H1 (cell line): ENCODE measurements around the gene ASF1B. TPM values are rescaled to one million over a fixed set of nuclear protein-coding genes. Genes with fewer than 3 reads are reported as not detected.

Source experiments
- JUND ChIP-seq: IDR thresholded peaks from 2 replicates; pipeline ENCODE4 v1.6.1; 2011; ENCODE audit warnings: mild to moderate bottlenecking, improper control_type of control experiment, low read length
- KDM4A ChIP-seq: IDR thresholded peaks from one replicate; pipeline ENCODE4 v1.7.1; 2012; ENCODE audit warnings: low read depth, mild to moderate bottlenecking, moderate library complexity, low read length, inconsistent platforms; ENCODE audit not compliant: severe bottlenecking
- SP1 ChIP-seq: IDR thresholded peaks from 2 replicates; pipeline ENCODE4 v1.6.1; 2011; ENCODE audit warnings: low read depth, low read length
- TAF7 ChIP-seq: optimal IDR thresholded peaks from 2 replicates; pipeline ENCODE3; 2011; ENCODE audit warnings: low read depth, mild to moderate bottlenecking, inconsistent platforms, low read length, moderate library complexity, borderline replicate concordance
- TBP ChIP-seq: IDR thresholded peaks from 2 replicates; pipeline ENCODE4 v1.6.1; 2011; ENCODE audit warnings: low read depth, low read length, improper control_type of control experiment
- polyA plus RNA-seq, 7 experiments: library from polyadenylated mRNA; depleted of rRNA in 3 of 7; stranded (reverse) in 5 of 7; unstranded in 2 of 7; fragments of >200 nt in 5 of 7; fragments of 200-250 nt in 2 of 7; gene quantifications; 1 replicate in 5 of 7; 2 replicates in 1 of 7; 4 replicates in 1 of 7; pipeline versions ENCODE4 v1.2.1 to v1.2.3, GENCODE V29; 2011 to 2013; ENCODE audit warnings: missing spikeins in 2 of 7, mixed read lengths in 2 of 7
- total RNA-seq: library from RNA; stranded (reverse); fragmentation: NEBNext Ultra II Directional; extraction: Animal tissue kit (Norgen Biotek cat#: 25700); gene quantifications from 2 replicates; pipeline ENCODE4 v1.2.1, GENCODE V29; 2021
- TF ChIP-seq, protein P1 (sequence below): fragments of 300-600 bp; sonication (generic); IDR thresholded peaks from 2 replicates; pipeline ENCODE4 v1.7.1; 2012; ENCODE audit warnings: low read length, moderate library complexity, mild to moderate bottlenecking, inconsistent platforms; ENCODE audit not compliant: insufficient replicate concordance

The ASF1B gene
- total and polyA plus RNA-seq, 2 of the 8 experiments (the other 6 are each of a cell fraction or from before 2014, with no cell fraction given): 32.6 to 59.2 TPM

DNA sequence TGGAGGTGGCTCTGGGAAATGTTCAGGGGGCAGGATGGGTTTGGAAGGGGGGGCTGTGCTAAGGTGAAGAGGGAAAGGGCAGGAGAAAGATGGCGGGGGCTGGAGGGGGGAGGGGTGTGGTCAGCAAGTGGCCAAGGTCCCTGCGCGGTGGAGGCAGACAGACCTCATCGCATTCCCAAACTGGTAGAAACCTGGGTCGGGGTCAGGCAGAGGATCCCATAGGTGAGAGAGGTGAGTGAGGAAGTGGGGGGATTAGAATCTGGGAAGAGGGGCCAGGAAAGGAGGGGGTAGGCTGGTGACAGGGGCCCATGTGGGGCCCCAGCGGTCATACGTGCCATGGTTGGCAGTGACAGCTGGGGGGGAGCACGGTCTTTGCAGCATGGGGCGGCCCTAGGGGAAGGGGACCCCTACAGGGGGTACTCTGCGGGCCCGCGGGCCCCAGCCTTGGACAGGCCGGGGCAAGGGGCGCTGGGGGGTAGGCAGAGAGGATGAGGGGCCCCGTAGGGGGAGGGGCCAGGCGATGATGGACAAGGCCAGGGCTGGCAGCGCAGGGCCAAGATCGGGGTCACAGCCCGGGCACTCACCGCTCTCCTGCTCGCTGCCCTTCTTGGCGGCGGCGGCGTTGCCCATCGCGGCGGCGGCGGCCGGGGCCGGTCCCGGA, 19.3 kb downstream of the ASF1B start (continued):
- TF ChIP-seq, protein P1, sequence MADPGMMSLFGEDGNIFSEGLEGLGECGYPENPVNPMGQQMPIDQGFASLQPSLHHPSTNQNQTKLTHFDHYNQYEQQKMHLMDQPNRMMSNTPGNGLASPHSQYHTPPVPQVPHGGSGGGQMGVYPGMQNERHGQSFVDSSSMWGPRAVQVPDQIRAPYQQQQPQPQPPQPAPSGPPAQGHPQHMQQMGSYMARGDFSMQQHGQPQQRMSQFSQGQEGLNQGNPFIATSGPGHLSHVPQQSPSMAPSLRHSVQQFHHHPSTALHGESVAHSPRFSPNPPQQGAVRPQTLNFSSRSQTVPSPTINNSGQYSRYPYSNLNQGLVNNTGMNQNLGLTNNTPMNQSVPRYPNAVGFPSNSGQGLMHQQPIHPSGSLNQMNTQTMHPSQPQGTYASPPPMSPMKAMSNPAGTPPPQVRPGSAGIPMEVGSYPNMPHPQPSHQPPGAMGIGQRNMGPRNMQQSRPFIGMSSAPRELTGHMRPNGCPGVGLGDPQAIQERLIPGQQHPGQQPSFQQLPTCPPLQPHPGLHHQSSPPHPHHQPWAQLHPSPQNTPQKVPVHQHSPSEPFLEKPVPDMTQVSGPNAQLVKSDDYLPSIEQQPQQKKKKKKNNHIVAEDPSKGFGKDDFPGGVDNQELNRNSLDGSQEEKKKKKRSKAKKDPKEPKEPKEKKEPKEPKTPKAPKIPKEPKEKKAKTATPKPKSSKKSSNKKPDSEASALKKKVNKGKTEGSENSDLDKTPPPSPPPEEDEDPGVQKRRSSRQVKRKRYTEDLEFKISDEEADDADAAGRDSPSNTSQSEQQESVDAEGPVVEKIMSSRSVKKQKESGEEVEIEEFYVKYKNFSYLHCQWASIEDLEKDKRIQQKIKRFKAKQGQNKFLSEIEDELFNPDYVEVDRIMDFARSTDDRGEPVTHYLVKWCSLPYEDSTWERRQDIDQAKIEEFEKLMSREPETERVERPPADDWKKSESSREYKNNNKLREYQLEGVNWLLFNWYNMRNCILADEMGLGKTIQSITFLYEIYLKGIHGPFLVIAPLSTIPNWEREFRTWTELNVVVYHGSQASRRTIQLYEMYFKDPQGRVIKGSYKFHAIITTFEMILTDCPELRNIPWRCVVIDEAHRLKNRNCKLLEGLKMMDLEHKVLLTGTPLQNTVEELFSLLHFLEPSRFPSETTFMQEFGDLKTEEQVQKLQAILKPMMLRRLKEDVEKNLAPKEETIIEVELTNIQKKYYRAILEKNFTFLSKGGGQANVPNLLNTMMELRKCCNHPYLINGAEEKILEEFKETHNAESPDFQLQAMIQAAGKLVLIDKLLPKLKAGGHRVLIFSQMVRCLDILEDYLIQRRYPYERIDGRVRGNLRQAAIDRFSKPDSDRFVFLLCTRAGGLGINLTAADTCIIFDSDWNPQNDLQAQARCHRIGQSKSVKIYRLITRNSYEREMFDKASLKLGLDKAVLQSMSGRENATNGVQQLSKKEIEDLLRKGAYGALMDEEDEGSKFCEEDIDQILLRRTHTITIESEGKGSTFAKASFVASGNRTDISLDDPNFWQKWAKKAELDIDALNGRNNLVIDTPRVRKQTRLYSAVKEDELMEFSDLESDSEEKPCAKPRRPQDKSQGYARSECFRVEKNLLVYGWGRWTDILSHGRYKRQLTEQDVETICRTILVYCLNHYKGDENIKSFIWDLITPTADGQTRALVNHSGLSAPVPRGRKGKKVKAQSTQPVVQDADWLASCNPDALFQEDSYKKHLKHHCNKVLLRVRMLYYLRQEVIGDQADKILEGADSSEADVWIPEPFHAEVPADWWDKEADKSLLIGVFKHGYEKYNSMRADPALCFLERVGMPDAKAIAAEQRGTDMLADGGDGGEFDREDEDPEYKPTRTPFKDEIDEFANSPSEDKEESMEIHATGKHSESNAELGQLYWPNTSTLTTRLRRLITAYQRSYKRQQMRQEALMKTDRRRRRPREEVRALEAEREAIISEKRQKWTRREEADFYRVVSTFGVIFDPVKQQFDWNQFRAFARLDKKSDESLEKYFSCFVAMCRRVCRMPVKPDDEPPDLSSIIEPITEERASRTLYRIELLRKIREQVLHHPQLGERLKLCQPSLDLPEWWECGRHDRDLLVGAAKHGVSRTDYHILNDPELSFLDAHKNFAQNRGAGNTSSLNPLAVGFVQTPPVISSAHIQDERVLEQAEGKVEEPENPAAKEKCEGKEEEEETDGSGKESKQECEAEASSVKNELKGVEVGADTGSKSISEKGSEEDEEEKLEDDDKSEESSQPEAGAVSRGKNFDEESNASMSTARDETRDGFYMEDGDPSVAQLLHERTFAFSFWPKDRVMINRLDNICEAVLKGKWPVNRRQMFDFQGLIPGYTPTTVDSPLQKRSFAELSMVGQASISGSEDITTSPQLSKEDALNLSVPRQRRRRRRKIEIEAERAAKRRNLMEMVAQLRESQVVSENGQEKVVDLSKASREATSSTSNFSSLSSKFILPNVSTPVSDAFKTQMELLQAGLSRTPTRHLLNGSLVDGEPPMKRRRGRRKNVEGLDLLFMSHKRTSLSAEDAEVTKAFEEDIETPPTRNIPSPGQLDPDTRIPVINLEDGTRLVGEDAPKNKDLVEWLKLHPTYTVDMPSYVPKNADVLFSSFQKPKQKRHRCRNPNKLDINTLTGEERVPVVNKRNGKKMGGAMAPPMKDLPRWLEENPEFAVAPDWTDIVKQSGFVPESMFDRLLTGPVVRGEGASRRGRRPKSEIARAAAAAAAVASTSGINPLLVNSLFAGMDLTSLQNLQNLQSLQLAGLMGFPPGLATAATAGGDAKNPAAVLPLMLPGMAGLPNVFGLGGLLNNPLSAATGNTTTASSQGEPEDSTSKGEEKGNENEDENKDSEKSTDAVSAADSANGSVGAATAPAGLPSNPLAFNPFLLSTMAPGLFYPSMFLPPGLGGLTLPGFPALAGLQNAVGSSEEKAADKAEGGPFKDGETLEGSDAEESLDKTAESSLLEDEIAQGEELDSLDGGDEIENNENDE: no peak
- TF ChIP-seq JUND (no peak), TBP (no peak), SP1 (no peak), KDM4A (peak; percentile 58), TAF7 (no peak)
